GM23338 (cell line): Measurements from ENCODE around the gene TNFRSF17. TPM values are rescaled to one million over a fixed set of nuclear protein-coding genes. Genes with fewer than 3 reads are reported as not detected.

Source experiments
- CTCF ChIP-seq, 2 experiments: fragments of 200-600 bp in 1 of 2; sonication (generic) in 1 of 2; conservative IDR thresholded peaks; 2 replicates each; pipeline versions ENCODE4 v1.5.1 to v1.6.1; 2016 to 2017; ENCODE audit warnings: antibody characterized with exemption in 2 of 2, low read depth in 2 of 2, mild to moderate bottlenecking in 2 of 2, moderate library complexity in 1 of 2
- polyA plus RNA-seq: library from polyadenylated mRNA; unstranded; fragments of >200 nt; fragmentation: Nextera tagmentation; extraction: Ambion mirVana; gene quantifications from 2 replicates; pipeline ENCODE4 v1.2.1, GENCODE V29; 2016
- small RNA-seq: library from RNA; depleted of rRNA; stranded (forward); fragments of <200 nt; gene quantifications from one replicate; pipeline ENCODE3, GENCODE V24; 2014; ENCODE audit warnings: low replicate concordance
- total RNA-seq: library from RNA; depleted of rRNA; stranded (reverse); fragments of >200 nt; shearing (Covaris generic); gene quantifications from 2 replicates; pipeline ENCODE4 v1.2.3, GENCODE V29; 2014; rRNA removed

TNFRSF17 gene
- total and polyA plus RNA-seq, 2 experiments from 2014 or later = not detected

- TF ChIP-seq CTCF (conservative IDR thresholded peaks at IDR 0.05; ENCODE audit: low read depth in 2 of 2) = no peak
Observed at GRCh38 chr16:12017558-12017957, 52.5 kb downstream of the TNFRSF17 start (continued).

Small RNAs within 50 kb of the gene (small RNA-seq; reads per million reads assigned to genes)
- gene AC007216.5 (not detected), gene UBL5P4 (not detected)

Other genes starting within 250 kb of the TNFRSF17 start
- gene TXNDC11, start 222.4 kb upstream of the TNFRSF17 start, total RNA-seq = 12.0 and 12.5 TPM in 2 replicates
- gene TXNDC11, start 222.4 kb upstream of the TNFRSF17 start, polyA plus RNA-seq = 6.3 and 6.8 TPM in 2 replicates
- gene ZC3H7A, start 168.0 kb upstream of the TNFRSF17 start, total RNA-seq = 32.7 and 61.3 TPM in 2 replicates
- 42.2 and 49.8 TPM in 2 replicates for gene ZC3H7A, start 168.0 kb upstream of the TNFRSF17 start, polyA plus RNA-seq
- 298 and 349 TPM in 2 replicates for gene RSL1D1, start 113.7 kb upstream of the TNFRSF17 start, total RNA-seq
- 370 and 495 TPM in 2 replicates for gene RSL1D1, start 113.7 kb upstream of the TNFRSF17 start, polyA plus RNA-seq
- gene GSPT1, start 49.3 kb upstream of the TNFRSF17 start, total RNA-seq = 144 and 146 TPM in 2 replicates
- gene GSPT1, start 49.3 kb upstream of the TNFRSF17 start, polyA plus RNA-seq = 118 and 126 TPM in 2 replicates
- gene NPIPB2, start 23.2 kb upstream of the TNFRSF17 start, total RNA-seq = 6.8 and 33.1 TPM in 2 replicates
- gene NPIPB2, start 23.2 kb upstream of the TNFRSF17 start, polyA plus RNA-seq = 1.0 and 1.5 TPM in 2 replicates
- gene SNX29, start 11.5 kb downstream of the TNFRSF17 start, total RNA-seq = 4.3 and 9.0 TPM in 2 replicates
- 12.9 and 13.2 TPM in 2 replicates for gene SNX29, start 11.5 kb downstream of the TNFRSF17 start, polyA plus RNA-seq